Muscle of arm (tissue), 12 donors: Measurements from ENCODE around the gene FMN1. TPM values are rescaled to one million over a fixed set of nuclear protein-coding genes. Genes with fewer than 3 reads are reported as not detected.

Experiments
- DNase-seq: peaks from one replicate; pipeline ENCODE4 v3.0.0-alpha.2; 2013
- polyA plus RNA-seq, 12 donors: library from polyadenylated mRNA; unstranded; fragments of 120-200 nt; gene quantifications; one replicate each; pipeline ENCODE4 v1.2.1, GENCODE V29; 2013; ENCODE audit not compliant: insufficient read length in 12 of 12

Gene FMN1
- polyA plus RNA-seq, 12 donors = 1.2 to 4.2 (median 2.2) TPM; not detected in 1

- DNase-seq = no peak
Measured at GRCh38 chr15:33119865-33120264, 74.6 kb downstream of the FMN1 start.

DNA sequence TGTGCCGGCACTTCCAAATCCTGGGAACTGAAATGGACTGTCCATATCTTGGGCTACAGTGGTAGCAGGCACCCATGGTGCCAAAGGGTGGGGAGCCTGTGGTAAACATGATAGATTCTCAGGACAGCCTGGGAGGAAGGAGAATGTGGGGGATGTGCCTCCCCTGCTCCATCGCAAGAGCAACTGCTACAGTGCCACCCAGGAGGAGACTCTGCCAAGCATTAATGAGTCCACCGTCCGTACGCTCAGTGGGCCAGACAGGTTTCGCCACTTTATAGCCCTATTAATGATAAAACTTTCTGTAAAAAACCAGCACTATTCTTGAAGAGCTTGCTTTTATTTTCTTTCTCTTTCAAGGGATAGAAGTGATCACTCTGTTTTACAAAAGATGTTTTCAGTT is 75.2 kb downstream of the FMN1 start:
- DNase-seq = no peak

DNA sequence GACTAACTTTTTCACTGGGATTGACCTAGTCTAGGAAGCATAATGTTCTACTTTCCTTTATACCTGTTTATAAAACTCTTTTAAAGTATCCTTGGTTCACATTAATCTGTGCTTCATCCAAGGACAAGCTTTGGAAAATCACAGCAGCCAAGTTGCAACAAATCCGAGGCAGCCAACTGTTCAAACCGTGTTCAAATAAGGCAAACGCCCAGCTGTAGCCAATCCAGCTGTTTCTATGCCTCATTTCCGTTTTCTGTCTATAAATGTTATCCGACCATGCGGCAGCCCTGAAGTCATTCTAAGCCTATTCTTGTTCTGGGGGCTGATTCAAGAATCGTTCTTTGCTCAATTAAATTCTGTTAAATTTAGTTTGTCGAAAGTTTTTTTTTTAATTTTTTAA is 78.3 kb downstream of the FMN1 start:
- peak; percentile 77 for DNase-seq

DNA sequence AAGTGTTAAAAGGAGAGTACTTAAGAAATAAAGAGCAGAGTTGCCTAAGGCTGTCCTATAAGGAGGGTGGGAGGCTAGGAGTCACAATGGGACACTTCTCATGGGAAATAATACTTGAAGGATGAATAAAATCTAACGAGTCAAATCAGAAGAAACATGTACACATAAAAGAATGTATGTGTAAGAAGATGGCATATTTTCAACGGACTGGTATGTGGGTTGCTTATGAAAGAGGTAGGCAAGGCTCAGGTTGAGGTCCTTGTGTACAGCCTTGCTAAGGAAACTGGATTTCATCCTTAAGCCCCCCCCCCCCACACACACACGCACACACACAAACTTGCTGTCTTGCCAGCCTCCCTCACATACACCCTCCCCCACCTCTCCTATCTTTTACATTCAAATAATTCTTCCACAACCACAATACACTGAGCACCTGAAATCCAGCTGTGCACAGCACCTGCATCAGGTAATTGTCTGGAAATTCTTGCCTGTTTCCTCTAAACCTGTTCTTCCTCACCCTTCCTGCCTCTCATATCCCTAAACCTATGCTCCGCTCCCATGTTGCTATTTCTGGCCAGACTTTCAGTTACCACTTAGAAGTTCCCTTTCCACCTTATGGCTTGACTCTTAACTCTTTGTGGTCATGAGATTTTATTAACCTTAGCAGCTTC is 79.2 kb downstream of the FMN1 start:
- DNase-seq = no peak

DNA sequence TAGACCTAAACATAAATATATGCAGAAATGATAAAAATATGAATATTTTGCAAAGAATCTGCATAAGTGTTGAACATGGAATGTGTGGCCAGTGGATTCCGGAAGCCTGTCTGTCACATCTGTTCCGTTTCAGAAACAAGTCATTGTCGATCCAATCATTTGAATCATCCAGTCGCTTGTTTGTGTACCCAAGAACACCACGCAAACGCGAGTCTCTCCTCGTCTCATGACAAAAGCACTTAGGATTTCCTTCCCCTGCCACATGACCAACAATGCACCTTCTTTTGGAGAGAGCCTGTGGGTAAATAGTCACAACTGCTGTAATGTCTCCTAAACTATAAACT is 80.2 kb downstream of the FMN1 start:
- DNase-seq = no peak

- no peak for DNase-seq
Measured at GRCh38 chr15:33113666-33114373, 80.7 kb downstream of the FMN1 start.

GRCh38 chr15:33112541-33113105 is 81.9 kb downstream of the FMN1 start:
- DNase-seq = no peak

- DNase-seq = no peak
Measured at GRCh38 chr15:33111041-33111451, 83.5 kb downstream of the FMN1 start.

GRCh38 chr15:33109345-33109744 is 85.2 kb downstream of the FMN1 start:
- DNase-seq = no peak

- DNase-seq = no peak
Measured at GRCh38 chr15:33108518-33108917, 86.0 kb downstream of the FMN1 start.

GRCh38 chr15:33107950-33108349 is 86.6 kb downstream of the FMN1 start:
- DNase-seq = no peak

DNA sequence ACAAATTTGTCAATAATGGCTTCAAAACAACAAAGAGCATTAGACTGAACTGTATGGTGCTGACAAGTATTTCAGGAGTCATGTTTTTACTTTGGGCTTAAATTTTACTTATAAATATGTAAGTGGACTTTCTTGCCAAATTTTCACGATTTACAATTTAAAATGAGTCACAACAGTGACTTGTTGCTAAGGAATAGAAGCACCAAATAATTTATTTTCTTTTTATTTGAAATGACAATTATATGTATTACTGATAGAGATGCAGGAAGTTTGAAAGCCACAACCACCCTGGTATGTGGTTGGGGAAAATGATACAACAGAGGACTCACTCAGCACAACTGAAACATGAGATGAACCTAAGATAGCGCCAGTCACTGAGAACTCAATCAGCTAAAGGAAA is 90.3 kb downstream of the FMN1 start:
- no peak for DNase-seq

DNA sequence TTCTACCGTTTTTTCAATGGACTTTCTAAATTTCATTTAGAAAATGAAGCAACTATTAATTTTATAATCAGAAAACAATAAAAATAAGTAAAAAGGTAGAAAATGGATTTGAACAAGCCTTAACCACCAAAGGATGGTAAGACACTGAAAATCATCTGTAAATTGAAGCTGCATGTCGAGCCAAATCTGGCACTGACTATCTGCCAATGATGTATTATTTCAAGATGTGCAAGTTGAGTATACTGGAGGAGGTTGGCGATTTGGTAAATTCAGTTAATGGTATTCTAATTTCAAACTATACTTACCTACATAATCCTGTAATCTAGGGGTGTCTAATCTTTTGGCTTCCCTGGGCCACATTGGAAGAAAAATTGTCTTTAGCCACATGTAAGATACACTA is 93.5 kb downstream of the FMN1 start:
- no peak for DNase-seq

DNA sequence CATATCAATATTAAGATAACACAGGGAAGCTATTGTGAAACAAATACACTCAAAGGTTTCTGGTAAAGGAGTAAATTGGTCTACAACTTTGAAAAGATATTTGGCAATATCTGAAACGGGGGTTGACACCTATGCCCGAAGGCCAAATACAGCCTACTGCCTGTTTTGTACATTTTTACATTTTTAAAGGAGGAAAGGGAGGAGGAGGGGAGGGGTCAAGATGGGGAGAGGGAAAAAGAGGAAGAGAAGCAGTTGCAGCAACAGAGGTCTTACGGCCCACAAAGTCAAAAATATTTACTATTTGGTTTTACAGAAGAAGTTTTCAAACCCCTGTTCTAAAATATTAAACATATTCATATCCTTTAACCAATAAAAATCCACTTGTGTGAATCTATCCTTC is 94.2 kb downstream of the FMN1 start:
- DNase-seq = no peak

DNA sequence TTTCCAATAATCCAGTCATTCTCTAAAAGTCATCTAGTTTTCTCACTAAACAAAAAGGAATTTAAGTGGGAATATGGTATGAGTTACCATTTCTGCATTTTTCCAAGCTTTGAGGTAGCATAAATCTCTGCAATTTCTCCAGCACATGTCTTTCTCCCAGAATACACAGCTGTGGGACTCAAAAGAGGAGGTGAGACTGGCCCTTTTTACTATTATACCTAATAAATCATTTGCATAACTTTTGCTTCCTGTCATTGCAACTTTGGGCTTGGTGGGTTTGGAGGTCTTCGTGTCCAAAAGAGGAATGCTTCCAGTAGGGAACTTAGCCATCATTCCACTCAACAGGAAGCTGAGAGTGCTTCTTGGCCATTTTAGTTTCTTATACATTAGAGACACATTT is 94.8 kb downstream of the FMN1 start:
- DNase-seq = peak; percentile 33

DNA sequence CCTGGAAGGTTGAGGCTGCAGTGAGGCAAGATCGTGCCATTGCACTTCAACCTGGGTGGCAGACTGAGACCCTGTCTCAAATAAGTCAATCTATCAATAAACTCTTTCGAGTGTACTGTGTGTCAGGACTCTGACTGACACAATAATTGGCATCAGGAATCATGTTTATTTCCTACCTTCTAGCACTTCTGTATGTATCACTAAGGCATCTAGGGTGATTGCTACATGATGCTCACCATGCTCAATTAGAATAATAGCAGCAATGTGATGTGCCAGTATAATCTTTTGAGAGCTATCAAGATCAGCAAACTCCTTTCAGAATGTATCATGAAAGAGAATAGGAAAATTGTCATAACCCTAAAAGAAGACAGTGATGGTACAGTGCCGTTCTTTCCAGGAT is 95.3 kb downstream of the FMN1 start:
- DNase-seq = no peak

DNA sequence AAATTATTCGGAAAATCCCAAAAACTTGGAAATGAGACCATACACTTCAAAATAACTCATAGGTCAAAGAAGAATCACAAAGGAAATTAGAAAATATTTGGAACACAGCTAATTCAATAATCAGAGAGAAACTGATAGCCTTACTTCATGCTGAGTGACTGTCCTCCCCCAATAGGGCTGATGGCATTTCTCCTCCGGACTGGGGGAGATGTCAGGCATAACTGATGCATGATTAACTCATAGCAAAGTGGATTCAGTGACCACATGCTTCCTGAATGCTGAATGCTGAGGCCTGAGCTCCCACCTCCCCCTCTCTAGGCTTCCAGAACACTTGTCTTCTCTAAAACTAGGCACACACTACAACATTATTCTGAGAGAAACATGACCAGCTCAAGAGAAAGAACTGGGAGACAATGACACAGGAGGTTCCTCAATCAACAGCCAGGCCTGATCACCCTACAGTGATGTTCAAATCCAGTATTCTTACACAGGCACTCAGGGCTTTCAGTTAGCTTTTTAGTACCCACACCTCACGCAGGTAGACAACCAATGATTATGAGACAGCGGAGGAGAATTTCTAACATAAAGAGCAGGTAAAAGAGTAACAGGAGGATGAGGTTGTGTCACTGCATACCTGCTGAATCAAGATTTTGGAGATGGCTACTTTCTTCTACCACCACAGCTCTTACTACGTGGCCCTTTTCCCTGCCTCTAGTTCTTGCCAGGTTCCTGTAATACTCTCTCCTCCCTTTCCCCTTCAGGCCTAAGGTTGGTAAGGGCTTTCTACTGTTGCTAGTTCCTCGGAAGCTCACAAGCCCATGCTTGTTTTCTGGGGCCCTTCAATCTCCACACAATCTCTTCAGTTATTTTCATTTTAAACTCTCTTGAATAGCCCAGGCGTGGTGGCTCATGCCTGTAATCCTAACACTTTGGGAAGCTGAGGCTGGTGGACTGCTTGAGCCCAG is 96.1 kb downstream of the FMN1 start:
- no peak for DNase-seq

DNA sequence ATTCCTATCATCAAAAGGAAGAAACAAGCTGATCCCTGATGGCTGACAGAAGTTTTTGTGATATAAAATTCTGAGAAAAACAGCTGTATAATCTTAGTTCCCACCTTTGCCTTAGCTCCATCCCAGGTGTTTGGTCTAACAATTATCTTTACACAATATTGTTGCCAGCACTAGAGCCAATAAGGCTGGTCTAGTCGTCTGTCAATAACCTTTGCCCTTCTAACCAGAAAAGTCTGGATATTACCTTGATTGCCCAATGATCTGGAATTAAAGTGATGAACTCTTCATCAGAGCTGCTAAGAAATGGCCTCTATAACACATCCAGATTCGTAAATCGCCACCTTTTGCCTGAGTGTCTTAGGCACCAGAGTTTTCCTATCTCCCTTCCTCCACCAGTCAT is 98.4 kb downstream of the FMN1 start:
- no peak for DNase-seq

GRCh38 chr15:33095641-33096040 is 98.9 kb downstream of the FMN1 start:
- no peak for DNase-seq

DNA sequence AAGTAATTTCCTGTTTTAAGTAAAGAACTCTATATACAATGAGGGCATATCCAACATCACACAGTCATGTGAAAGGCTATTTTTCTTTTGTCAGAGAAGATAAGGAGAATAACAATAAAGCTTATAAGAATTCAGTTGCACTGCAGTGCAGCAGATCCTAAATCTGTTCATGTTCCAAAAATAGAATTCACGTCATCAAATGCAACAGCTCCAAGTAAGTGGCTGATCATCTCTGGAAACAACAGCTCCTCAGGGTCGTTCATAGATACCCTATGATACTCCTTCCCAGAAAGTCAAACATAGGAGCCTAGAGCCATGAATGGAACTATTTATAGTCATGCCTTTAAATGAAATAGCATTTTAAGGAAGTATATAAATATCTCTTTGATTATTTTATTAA is 100.2 kb downstream of the FMN1 start:
- DNase-seq = peak; percentile 36

- DNase-seq = no peak
Measured at GRCh38 chr15:33093222-33093621, 101.3 kb downstream of the FMN1 start.

DNA sequence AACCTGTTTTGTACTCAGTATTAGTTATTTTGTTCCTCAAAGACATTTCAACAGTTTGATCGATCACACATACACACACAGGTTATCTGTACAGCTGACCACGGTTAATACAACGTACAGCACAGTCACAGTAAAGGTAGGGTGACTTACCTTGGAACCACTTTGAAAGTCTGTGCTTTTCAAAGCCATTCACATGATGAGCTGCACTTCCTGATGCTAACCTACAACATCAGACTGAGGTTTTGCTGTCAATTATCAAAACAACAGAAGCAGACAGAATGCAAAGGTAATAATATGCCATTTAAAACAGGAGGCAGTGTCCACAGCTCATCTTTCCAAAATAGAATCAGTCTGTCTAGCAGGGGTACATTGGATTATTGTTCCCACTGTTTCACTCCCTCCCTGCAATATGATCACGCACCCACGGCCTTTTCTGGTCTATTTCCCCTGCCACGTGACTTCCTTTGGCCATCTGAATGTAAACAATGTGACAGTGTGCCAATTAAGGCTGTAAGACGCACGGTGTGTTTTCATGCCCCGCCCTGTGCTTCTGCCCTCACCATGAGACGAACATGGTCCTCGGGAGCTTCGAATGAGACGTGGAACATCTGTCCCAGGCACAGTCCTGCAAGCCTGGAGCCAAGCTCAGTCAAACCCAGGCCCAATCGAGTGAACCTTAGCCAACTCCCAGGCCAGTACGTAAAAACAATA is 102.4 kb downstream of the FMN1 start:
- no peak for DNase-seq
